Colonic mucosa (tissue), 4 donors: ENCODE data around the gene SFSWAP. TPM values are rescaled to one million over a fixed set of nuclear protein-coding genes. Genes with fewer than 3 reads are reported as not detected.

Experiments
- DNase-seq: peaks from one replicate; pipeline ENCODE4 v3.0.0-alpha.2; 2020
- H3K27ac ChIP-seq: fragments of 200-600 bp; one replicate; pipeline ENCODE4 v1.8.0; 2021
- H3K27me3 ChIP-seq: fragments of 200-600 bp; one replicate; pipeline ENCODE4 v1.8.0; 2021
- H3K36me3 ChIP-seq: fragments of 200-600 bp; one replicate; pipeline ENCODE4 v1.8.0; 2021
- H3K4me1 ChIP-seq: fragments of 200-600 bp; one replicate; pipeline ENCODE4 v1.8.0; 2021; ENCODE audit warnings: mild to moderate bottlenecking
- H3K4me3 ChIP-seq: fragments of 200-600 bp; one replicate; pipeline ENCODE4 v1.8.0; 2021
- H3K9ac ChIP-seq, 2 donors: one replicate each; pipeline ENCODE4 v1.7.0; 2013; ENCODE audit warnings: control low read depth in 2 of 2, low read depth in 2 of 2, low read length in 2 of 2
- H3K9me3 ChIP-seq: fragments of 200-600 bp; one replicate; pipeline ENCODE4 v1.8.0; 2021
- CTCF ChIP-seq: fragments of 200-600 bp; IDR thresholded peaks from one replicate; pipeline ENCODE4 v1.8.0; 2022; ENCODE audit warnings: antibody characterized with exemption, mild to moderate bottlenecking
- intact Hi-C: fragments of 100-400 bp; cut with DNase I; formaldehyde crosslinking; loops from one replicate; pipeline ENCODE4 v1.14.1; 2022
- total RNA-seq, 2 donors: library from RNA; stranded (reverse); fragmentation: NEBNext Ultra II Directional in 1 of 2; extraction: Animal tissue kit (Norgen Biotek cat#: 25700) in 1 of 2; gene quantifications; one replicate each; pipeline ENCODE4 v1.2.1, GENCODE V29; 2021
- donor health status: healthy.
- donor health status: DM: no; HTN: no; CAD: no.
- donor health status: DM: no; HTN: no; CAD: no.

The SFSWAP gene
- total RNA-seq, 2 donors from 2014 or later = 28.2 to 35.6 TPM

GRCh38 chr12:131759176-131759575, 48.3 kb downstream of the SFSWAP start:
- no peaks in the 10 kb centered on the region for H3K27me3 ChIP-seq
- H3K4me3 ChIP-seq = no peak overlapping the region
- intact Hi-C loops = no loop called here
- H3K9me3 ChIP-seq = no peaks in the 10 kb centered on the region
- H3K27ac ChIP-seq = no peak overlapping the region
- no peak for DNase-seq
- H3K9ac ChIP-seq = no peak overlapping the region
- H3K36me3 ChIP-seq = peaks cover 33% of the 10 kb centered on the region
- no peak for TF ChIP-seq CTCF
- H3K4me1 ChIP-seq = no peaks in the 10 kb centered on the region

GRCh38 chr12:131761638-131762037, 50.7 kb downstream of the SFSWAP start:
- no peaks in the 10 kb centered on the region for H3K9me3 ChIP-seq
- TF ChIP-seq CTCF = no peak
- intact Hi-C loops = no loop called here
- H3K4me1 ChIP-seq = no peaks in the 10 kb centered on the region
- H3K27me3 ChIP-seq = no peaks in the 10 kb centered on the region
- peaks cover 28% of the 10 kb centered on the region for H3K36me3 ChIP-seq
- H3K4me3 ChIP-seq = no peak overlapping the region
- no peak for DNase-seq
- no peak overlapping the region for H3K9ac ChIP-seq
- H3K27ac ChIP-seq = no peak overlapping the region

GRCh38 chr12:131764738-131765137, 53.8 kb downstream of the SFSWAP start:
- no peak for TF ChIP-seq CTCF
- H3K27me3 ChIP-seq = no peaks in the 10 kb centered on the region
- H3K27ac ChIP-seq = no peak overlapping the region
- intact Hi-C loops = no loop called here
- no peaks in the 10 kb centered on the region for H3K9me3 ChIP-seq
- DNase-seq = no peak
- H3K36me3 ChIP-seq = peaks cover 9% of the 10 kb centered on the region
- no peak overlapping the region for H3K4me3 ChIP-seq
- H3K9ac ChIP-seq = no peak overlapping the region
- no peaks in the 10 kb centered on the region for H3K4me1 ChIP-seq

- Histone ChIP-seq H3K4me1 (no peaks in the 10 kb centered on the region), H3K36me3 (peaks cover 9% of the 10 kb centered on the region), H3K9ac (no peak overlapping the region), H3K27ac (no peak overlapping the region), H3K9me3 (no peaks in the 10 kb centered on the region), H3K27me3 (no peaks in the 10 kb centered on the region), H3K4me3 (no peak overlapping the region)
- intact Hi-C loops = no loop called here
- TF ChIP-seq CTCF = no peak
- DNase-seq = no peak
These were observed 55.1 kb downstream of the SFSWAP start for GRCh38 chr12:131765961-131766360.

GRCh38 chr12:131766382-131767107, 55.7 kb downstream of the SFSWAP start:
- no peak for DNase-seq
- Histone ChIP-seq H3K9me3 (no peaks in the 10 kb centered on the region), H3K36me3 (peaks cover 9% of the 10 kb centered on the region), H3K9ac (no peak overlapping the region), H3K27me3 (no peaks in the 10 kb centered on the region), H3K4me3 (no peak overlapping the region), H3K27ac (no peak overlapping the region), H3K4me1 (no peaks in the 10 kb centered on the region)
- intact Hi-C loops = no loop called here
- TF ChIP-seq CTCF = no peak
